Ishikawa (cell line): Measurements from ENCODE around the gene XDH.

ENCODE experiments used
- CEBPB ChIP-seq: IDR thresholded peaks from 2 replicates; pipeline ENCODE4 v1.6.1; 2012
- EGR1 ChIP-seq: IDR thresholded peaks from 2 replicates; pipeline ENCODE4 v1.6.1; 2012
- EP300 ChIP-seq: IDR thresholded peaks from 2 replicates; pipeline ENCODE4 v1.6.1; 2012; ENCODE audit warnings: borderline replicate concordance
- MAX ChIP-seq: IDR thresholded peaks from 2 replicates; pipeline ENCODE4 v1.6.1; 2012
- TAF1 ChIP-seq: IDR thresholded peaks from 2 replicates; pipeline ENCODE4 v1.6.1; 2012; ENCODE audit warnings: low read depth, mild to moderate bottlenecking
- TCF12 ChIP-seq: IDR thresholded peaks from 2 replicates; pipeline ENCODE4 v1.6.1; 2012; ENCODE audit warnings: low read depth
- TEAD4 ChIP-seq: IDR thresholded peaks from 2 replicates; pipeline ENCODE4 v1.6.1; 2012
- USF1 ChIP-seq: IDR thresholded peaks from 2 replicates; pipeline ENCODE4 v1.6.1; 2012

GRCh38 chr2:31372097-31372496, 42.4 kb downstream of the XDH start:
- TF ChIP-seq MAX (no peak), EGR1 (no peak), USF1 (no peak), CEBPB (no peak), EP300 (no peak), TAF1 (no peak), TEAD4 (no peak), TCF12 (no peak)
